Right lobe of liver (tissue), 6 donors: ENCODE results near the gene HDAC6. TPM values are rescaled to one million over a fixed set of nuclear protein-coding genes. Genes with fewer than 3 reads are reported as not detected.
"Not testable (repeated sequence)": the region's sequence is repeated elsewhere in the genome, so short reads cannot be mapped to it uniquely, and the experiment has no call there.

ENCODE experiments used
- ATAC-seq, 4 donors: fragments of 200-7000 bp; cut with Tn5 transposase; one replicate each; pipeline ENCODE4 v1.9.1; 2020; ENCODE audit warnings: mild to moderate bottlenecking in 4 of 4, moderate library complexity in 4 of 4
- DNase-seq, 3 donors: peaks; one replicate each; pipeline ENCODE4 v3.0.0-alpha.2; 2020
- H3K27ac ChIP-seq, 3 donors: fragments of 200-600 bp; one replicate each; pipeline ENCODE4 v1.8.0; 2022
- H3K27me3 ChIP-seq, 2 donors: fragments of 200-600 bp; one replicate each; pipeline ENCODE4 v1.8.0; 2022
- H3K36me3 ChIP-seq, 4 donors: fragments of 200-600 bp; sonication (generic) in 1 of 4; one replicate each; pipeline versions ENCODE4 v1.5.1 to v1.8.0; 2017 to 2022; ENCODE audit warnings: control low read depth in 1 of 4
- H3K4me1 ChIP-seq, 4 donors: fragments of 200-600 bp; sonication (generic) in 1 of 4; one replicate each; pipeline versions ENCODE4 v1.5.1 to v1.8.0; 2017 to 2022; ENCODE audit warnings: control low read depth in 1 of 4
- H3K4me3 ChIP-seq, 3 donors: fragments of 200-600 bp; one replicate each; pipeline ENCODE4 v1.8.0; 2022
- H3K9me3 ChIP-seq, 4 donors: fragments of 200-600 bp; sonication (generic) in 1 of 4; one replicate each; pipeline versions ENCODE4 v1.5.1 to v1.8.0; 2017 to 2022; ENCODE audit warnings: control low read depth in 1 of 4
- CTCF ChIP-seq, 4 donors: fragments of 200-600 bp in 3 of 4; fragments of 450-650 bp in 1 of 4; IDR thresholded peaks; one replicate each; pipeline versions ENCODE4 v1.5.1 to v1.8.0; 2016 to 2022; ENCODE audit warnings: antibody characterized with exemption in 4 of 4, mild to moderate bottlenecking in 2 of 4
- POLR2A ChIP-seq: fragments of 450-650 bp; IDR thresholded peaks from one replicate; pipeline ENCODE4 v1.6.1; 2017; ENCODE audit warnings: antibody characterized with exemption, mild to moderate bottlenecking
- WGBS: methylation state at CpG from one replicate; pipeline ENCODE4 v1.1.6; 2018; ENCODE audit warnings: low coverage, low lambda C conversion rate; ENCODE audit not compliant: insufficient coverage; ENCODE audit errors: missing lambda C conversion rate; 5-methylcytosine and 5-hydroxymethylcytosine counted together
- intact Hi-C, 2 donors: fragments of 100-400 bp; cut with DNase I; formaldehyde crosslinking; loops; one replicate each; pipeline versions ENCODE4 v1.11.2 to v1.14.1; 2022
- small RNA-seq, 2 experiments: library from RNA; depleted of rRNA; stranded (forward); fragments of <200 nt; gene quantifications; one replicate each; pipeline ENCODE3, GENCODE V24; 2016
- total RNA-seq, 6 experiments: library from RNA; depleted of rRNA in 2 of 6; stranded (reverse); fragments of >200 nt in 2 of 6; fragmentation: NEBNext Ultra II Directional in 3 of 6; extraction: Animal tissue kit (Norgen Biotek cat#: 25700) in 3 of 6; gene quantifications; one replicate each; pipeline versions ENCODE4 v1.1.0 to v1.2.4, GENCODE V29; 2016 to 2023
- donor health status: DM: no; HTN: yes; CAD: no.
- donor health status: DM: no; HTN: no; CAD: no.
- donor health status: DM: no; HTN: no; CAD: no.
- donor health status: DM: no; HTN: yes; CAD: no.
- donor health status: DM: no; HTN: yes; CAD: no.

Gene HDAC6
- total RNA-seq, 6 experiments from 2014 or later: 84.4 to 173 (median 136) TPM

- no peak overlapping the region for H3K4me3 ChIP-seq
- ATAC-seq (no peak), DNase-seq (no peak)
- WGBS: 72% methylated on average over 5 of the region's 7 CpGs
- no peak overlapping the region for H3K27ac ChIP-seq
- H3K36me3 ChIP-seq: no peaks in the 10 kb centered on the region
- intact Hi-C loops: no loop called here
- H3K4me1 ChIP-seq: no peaks in the 10 kb centered on the region
- no peaks in the 10 kb centered on the region for H3K27me3 ChIP-seq
- no peak for TF ChIP-seq POLR2A
- no peak for TF ChIP-seq CTCF (IDR thresholded peaks at IDR 0.05)
- no peaks in the 10 kb centered on the region for H3K9me3 ChIP-seq
These were observed 51.0 kb downstream of the HDAC6 start for GRCh38 chrX:48852857-48853256.

GRCh38 chrX:48853494-48853893 lies 51.6 kb downstream of the HDAC6 start:
- intact Hi-C loops, H3K4me1 ChIP-seq, H3K36me3 ChIP-seq, ATAC-seq, H3K4me3 ChIP-seq, DNase-seq, H3K9me3 ChIP-seq, H3K27ac ChIP-seq, H3K27me3 ChIP-seq: not testable (repeated sequence)

GRCh38 chrX:48854121-48854804 lies 52.4 kb downstream of the HDAC6 start:
- H3K36me3 ChIP-seq, H3K9me3 ChIP-seq, H3K27me3 ChIP-seq, H3K4me3 ChIP-seq, intact Hi-C loops, H3K27ac ChIP-seq, H3K4me1 ChIP-seq, ATAC-seq, DNase-seq: not testable (repeated sequence)
- 67% methylated on average over 7 of the region's 12 CpGs for WGBS

- DNase-seq (no peak), ATAC-seq (no peak)
These were observed 53.0 kb downstream of the HDAC6 start for GRCh38 chrX:48854898-48855297.

GRCh38 chrX:48864210-48864609 lies 62.3 kb downstream of the HDAC6 start:
- no peak for ATAC-seq
- TF ChIP-seq POLR2A: no peak
- TF ChIP-seq CTCF (IDR thresholded peaks at IDR 0.05): no peak
- no peak overlapping the region for H3K27ac ChIP-seq
- H3K4me3 ChIP-seq: no peak overlapping the region
- no peaks in the 10 kb centered on the region for H3K4me1 ChIP-seq
- 31% methylated on average over 4 of the region's 4 CpGs for WGBS
- H3K36me3 ChIP-seq: no peaks in the 10 kb centered on the region
- DNase-seq: no peak
- H3K27me3 ChIP-seq: no peaks in the 10 kb centered on the region
- intact Hi-C loops: no loop called here
- no peaks in the 10 kb centered on the region for H3K9me3 ChIP-seq

More at GRCh38 chrX:48854898-48855297, 53.0 kb downstream of the HDAC6 start:
- Histone ChIP-seq H3K36me3 (no peaks in the 10 kb centered on the region), H3K27me3 (no peaks in the 10 kb centered on the region), H3K9me3 (no peaks in the 10 kb centered on the region), H3K4me1 (no peaks in the 10 kb centered on the region), H3K4me3 (no peak overlapping the region), H3K27ac (no peak overlapping the region)
- 28% methylated on average over 5 of the region's 5 CpGs for WGBS
- intact Hi-C loops: no loop called here
- TF ChIP-seq POLR2A (no peak), CTCF (IDR thresholded peaks at IDR 0.05) (no peak)

- intact Hi-C loops, H3K36me3 ChIP-seq, H3K27me3 ChIP-seq, H3K27ac ChIP-seq, H3K4me3 ChIP-seq, H3K9me3 ChIP-seq, DNase-seq, H3K4me1 ChIP-seq, ATAC-seq: not testable (repeated sequence)
- WGBS: 54% methylated on average over 2 of the region's 2 CpGs
These were observed 70.2 kb downstream of the HDAC6 start for GRCh38 chrX:48872017-48872416.

Small RNA genes lying within 50 kb of the gene (small RNA-seq; reads per million reads assigned to genes)
- gene RNU6-29P: 0 reads per million in 2 experiments

Other genes with a start within 250 kb of the HDAC6 start
- 10 to 100 TPM; 14.7 to 69.0 (median 57.7) TPM for gene RBM3, start 227.6 kb upstream of the HDAC6 start, total RNA-seq
- 100 to 1,000 TPM in 2 of 6 experiments, 10 to 100 TPM in 4; 46.5 to 193 (median 80.8) TPM for gene WDR13, start 204.6 kb upstream of the HDAC6 start, total RNA-seq
- gene WAS, start 118.3 kb upstream of the HDAC6 start, total RNA-seq: 1 to 10 TPM; 2.4 to 7.2 (median 4.8) TPM
- gene SUV39H1, start 105.3 kb upstream of the HDAC6 start, total RNA-seq: 10 to 100 TPM in 1 of 6 experiments, 1 to 10 TPM in 5; 2.2 to 10.8 (median 3.5) TPM
- gene GLOD5, start 40.3 kb upstream of the HDAC6 start, total RNA-seq: 1 to 10 TPM in 5 of 6 experiments, under 1 TPM in 1; 0.98 to 4.1 (median 2.9) TPM
- 1 to 10 TPM in 1 of 6 experiments, under 1 TPM in 1, not detected in 4; 0.37 to 1.2 TPM for gene GATA1, start 15.5 kb upstream of the HDAC6 start, total RNA-seq
- not detected for gene ERAS, start 24.4 kb downstream of the HDAC6 start, total RNA-seq
- gene PCSK1N, start 33.5 kb downstream of the HDAC6 start, total RNA-seq: 1 to 10 TPM in 1 of 6 experiments, under 1 TPM in 1, not detected in 4; 0.20 to 1.4 TPM
- 10 to 100 TPM; 18.2 to 29.5 (median 22.5) TPM for gene TIMM17B, start 95.7 kb downstream of the HDAC6 start, total RNA-seq
- gene PQBP1, start 95.9 kb downstream of the HDAC6 start, total RNA-seq: 10 to 100 TPM; 29.8 to 47.1 (median 35.7) TPM
- gene SLC35A2, start 109.6 kb downstream of the HDAC6 start, total RNA-seq: 10 to 100 TPM; 15.0 to 19.5 (median 17.3) TPM
- gene PIM2, start 117.0 kb downstream of the HDAC6 start, total RNA-seq: 1 to 10 TPM; 1.7 to 8.8 (median 6.8) TPM
- 10 to 100 TPM; 14.4 to 24.1 (median 21.6) TPM for gene OTUD5, start 155.5 kb downstream of the HDAC6 start, total RNA-seq
- 1 to 10 TPM in 1 of 6 experiments, under 1 TPM in 5; 0.31 to 1.2 (median 0.46) TPM for gene KCND1, start 169.8 kb downstream of the HDAC6 start, total RNA-seq
- 10 to 100 TPM; 15.3 to 32.1 (median 22.0) TPM for gene GRIPAP1, start 200.2 kb downstream of the HDAC6 start, total RNA-seq
- 10 to 100 TPM; 14.9 to 43.3 (median 23.3) TPM for gene TFE3, start 241.3 kb downstream of the HDAC6 start, total RNA-seq